Mucosa of descending colon (tissue), 3 donors: ENCODE measurements around the gene ZNF771. TPM values are rescaled to one million over a fixed set of nuclear protein-coding genes. Genes with fewer than 3 reads are reported as not detected.
"Not testable (repeated sequence)": the region's sequence is repeated elsewhere in the genome, so short reads cannot be mapped to it uniquely, and the experiment has no call there.

Source experiments
- ATAC-seq: fragments of 200-7000 bp; cut with Tn5 transposase; one replicate; pipeline ENCODE4 v1.9.1; 2020; ENCODE audit warnings: mild to moderate bottlenecking, moderate library complexity
- DNase-seq, 3 donors: peaks; one replicate each; pipeline ENCODE4 v3.0.0-alpha.2; 2020
- H3K36me3 ChIP-seq: fragments of 200-600 bp; one replicate; pipeline ENCODE4 v1.8.0; 2021; ENCODE audit warnings: low read depth, mild to moderate bottlenecking
- H3K4me1 ChIP-seq: fragments of 200-600 bp; one replicate; pipeline ENCODE4 v1.8.0; 2021; ENCODE audit warnings: low read depth, mild to moderate bottlenecking
- H3K4me3 ChIP-seq: fragments of 200-600 bp; one replicate; pipeline ENCODE4 v1.8.0; 2021; ENCODE audit warnings: mild to moderate bottlenecking
- H3K9me3 ChIP-seq: fragments of 200-600 bp; one replicate; pipeline ENCODE4 v1.8.0; 2021; ENCODE audit warnings: mild to moderate bottlenecking
- intact Hi-C, 2 donors: fragments of 100-400 bp; cut with DNase I in 1 of 2; cut with micrococcal nuclease in 1 of 2; formaldehyde crosslinking; loops; one replicate each; pipeline versions ENCODE4 v1.11.0 to v1.11.1; 2022; cut with DNase I, micrococcal nuclease
- total RNA-seq, 3 donors: library from RNA; stranded (reverse); fragmentation: NEBNext Ultra II Directional in 2 of 3; extraction: Animal tissue kit (Norgen Biotek cat#: 25700) in 2 of 3; gene quantifications; one replicate each; pipeline versions ENCODE4 v1.2.1 to v1.2.4, GENCODE V29; 2021 to 2023
- TF ChIP-seq, protein P1 (sequence below): fragments of 200-600 bp; IDR thresholded peaks from one replicate; pipeline ENCODE4 v1.8.0; 2022; ENCODE audit warnings: antibody characterized with exemption, mild to moderate bottlenecking
- donor health status: DM: no; HTN: no; CAD: no; lungs with moderate emphysema.
- donor health status: DM: no; HTN: no; CAD: no.
- donor health status: DM: no; HTN: yes; CAD: no.

Gene ZNF771
- total RNA-seq, 3 donors from 2014 or later = 3.8 to 11.6 (median 4.3) TPM

- Histone ChIP-seq H3K9me3 (no peaks in the 10 kb centered on the region), H3K4me3 (no peak overlapping the region), H3K4me1 (peaks cover 29% of the 10 kb centered on the region), H3K36me3 (no peaks in the 10 kb centered on the region)
- intact Hi-C loops = no loop called here
- ATAC-seq (no peak), DNase-seq (peak in 1 of 3 donors; percentile 55)
- TF ChIP-seq, protein P1, sequence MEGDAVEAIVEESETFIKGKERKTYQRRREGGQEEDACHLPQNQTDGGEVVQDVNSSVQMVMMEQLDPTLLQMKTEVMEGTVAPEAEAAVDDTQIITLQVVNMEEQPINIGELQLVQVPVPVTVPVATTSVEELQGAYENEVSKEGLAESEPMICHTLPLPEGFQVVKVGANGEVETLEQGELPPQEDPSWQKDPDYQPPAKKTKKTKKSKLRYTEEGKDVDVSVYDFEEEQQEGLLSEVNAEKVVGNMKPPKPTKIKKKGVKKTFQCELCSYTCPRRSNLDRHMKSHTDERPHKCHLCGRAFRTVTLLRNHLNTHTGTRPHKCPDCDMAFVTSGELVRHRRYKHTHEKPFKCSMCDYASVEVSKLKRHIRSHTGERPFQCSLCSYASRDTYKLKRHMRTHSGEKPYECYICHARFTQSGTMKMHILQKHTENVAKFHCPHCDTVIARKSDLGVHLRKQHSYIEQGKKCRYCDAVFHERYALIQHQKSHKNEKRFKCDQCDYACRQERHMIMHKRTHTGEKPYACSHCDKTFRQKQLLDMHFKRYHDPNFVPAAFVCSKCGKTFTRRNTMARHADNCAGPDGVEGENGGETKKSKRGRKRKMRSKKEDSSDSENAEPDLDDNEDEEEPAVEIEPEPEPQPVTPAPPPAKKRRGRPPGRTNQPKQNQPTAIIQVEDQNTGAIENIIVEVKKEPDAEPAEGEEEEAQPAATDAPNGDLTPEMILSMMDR = no peak
These were observed 38.8 kb downstream of the ZNF771 start for GRCh38 chr16:30446203-30446595.

DNA sequence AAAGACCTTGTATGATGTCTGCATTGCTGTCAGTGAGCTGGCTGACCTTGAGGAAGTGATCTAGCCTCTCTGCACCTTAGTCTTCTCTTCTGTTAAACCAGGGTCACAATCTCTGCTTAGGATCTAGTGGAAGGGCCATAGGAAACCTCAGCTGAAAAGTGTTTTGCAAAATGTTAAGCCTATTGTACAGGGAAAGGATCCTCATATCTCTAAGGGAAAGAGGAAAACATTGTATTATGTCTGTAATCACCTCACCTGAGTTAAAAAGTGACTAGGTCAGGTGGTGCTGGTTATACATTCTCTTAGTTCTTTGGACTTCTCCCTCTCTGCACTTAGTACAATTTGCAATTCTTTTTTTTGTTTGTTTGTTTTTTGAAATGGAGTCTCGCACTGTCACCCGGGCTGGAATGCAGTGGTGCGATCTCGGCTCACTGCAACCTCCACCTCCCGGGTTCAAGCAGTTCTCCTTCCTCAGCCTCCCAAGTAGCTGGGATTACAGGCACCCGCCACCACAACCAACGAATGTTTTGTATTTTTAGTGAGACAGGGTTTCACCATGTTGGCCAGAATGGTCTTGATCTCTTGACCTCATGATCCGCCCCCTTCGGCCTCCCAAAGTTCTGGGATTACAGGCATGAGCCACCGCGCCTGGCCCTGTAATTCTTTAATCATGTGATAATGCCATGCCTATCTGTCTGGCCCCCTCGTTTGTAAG, 40.3 kb downstream of the ZNF771 start:
- TF ChIP-seq, protein P1 = no peak
- H3K9me3 ChIP-seq = no peaks in the 10 kb centered on the region
- H3K4me3 ChIP-seq = no peak overlapping the region
- intact Hi-C loops = no loop called here
- peak in 2 of 3 donors; percentile 41 to 63 for DNase-seq
- peaks cover 33% of the 10 kb centered on the region for H3K4me1 ChIP-seq
- peak; percentile 70 for ATAC-seq
- H3K36me3 ChIP-seq = no peaks in the 10 kb centered on the region

- ATAC-seq = no peak
- no peaks in the 10 kb centered on the region for H3K9me3 ChIP-seq
- H3K4me3 ChIP-seq = no peak overlapping the region
- H3K36me3 ChIP-seq = no peaks in the 10 kb centered on the region
- TF ChIP-seq, protein P1 = no peak
- intact Hi-C loops = no loop called here
- no peak for DNase-seq
- H3K4me1 ChIP-seq = peaks cover 27% of the 10 kb centered on the region
These were observed 41.7 kb downstream of the ZNF771 start for GRCh38 chr16:30449116-30449435.

- H3K4me3 ChIP-seq, H3K9me3 ChIP-seq, H3K36me3 ChIP-seq, DNase-seq, ATAC-seq, H3K4me1 ChIP-seq, intact Hi-C loops: not testable (repeated sequence)
These were observed 45.5 kb downstream of the ZNF771 start for GRCh38 chr16:30452709-30453580.

DNA sequence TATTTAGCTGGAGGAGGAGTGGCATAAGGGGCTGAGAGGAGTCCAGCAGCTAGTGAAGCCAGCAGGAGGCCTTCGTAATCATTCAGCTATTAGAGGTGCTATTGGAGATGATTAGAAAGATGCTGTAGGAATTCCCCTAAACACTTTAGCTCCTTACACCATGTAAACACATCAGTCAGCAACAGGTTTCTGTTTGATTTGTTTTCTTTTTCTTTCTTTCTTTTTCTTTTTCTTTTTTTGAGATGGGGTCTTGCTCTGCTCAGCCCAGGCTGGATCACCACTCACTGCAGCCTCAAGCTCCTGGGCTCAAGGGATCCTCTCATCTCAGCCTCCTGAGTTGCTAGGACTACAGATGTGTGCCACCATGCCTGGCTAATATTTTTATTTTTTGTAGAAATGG, 48.9 kb downstream of the ZNF771 start:
- TF ChIP-seq, protein P1 = no peak
- no peak for ATAC-seq
- DNase-seq = no peak
- no peaks in the 10 kb centered on the region for H3K9me3 ChIP-seq
- intact Hi-C loops = no loop called here
- no peak overlapping the region for H3K4me3 ChIP-seq
- H3K36me3 ChIP-seq = no peaks in the 10 kb centered on the region
- peaks cover 8% of the 10 kb centered on the region for H3K4me1 ChIP-seq

DNA sequence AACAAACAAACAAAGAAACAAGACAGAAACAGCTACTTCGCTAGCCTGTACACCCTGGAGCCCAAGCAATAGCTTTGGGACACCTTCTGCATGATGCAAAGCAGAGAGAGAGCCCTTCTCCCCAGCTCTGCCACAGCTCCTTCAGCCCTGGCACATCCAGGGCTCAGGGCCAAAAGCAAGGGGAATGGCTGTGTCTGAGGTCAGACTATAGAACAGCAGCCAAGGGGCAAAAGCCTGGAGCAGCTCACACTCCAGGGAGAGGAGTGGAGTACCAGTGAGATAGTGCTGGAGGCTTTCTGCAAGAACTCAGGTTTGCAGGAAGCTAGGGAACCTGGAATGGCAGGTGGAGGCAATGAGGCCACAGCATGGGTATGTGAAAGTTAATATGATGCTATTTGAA, 49.9 kb downstream of the ZNF771 start:
- TF ChIP-seq, protein P1 = no peak
- ATAC-seq = no peak
- no peaks in the 10 kb centered on the region for H3K36me3 ChIP-seq
- intact Hi-C loops = no loop called here
- H3K4me3 ChIP-seq = no peak overlapping the region
- DNase-seq = no peak
- no peaks in the 10 kb centered on the region for H3K9me3 ChIP-seq
- H3K4me1 ChIP-seq = peaks cover 4% of the 10 kb centered on the region
